AG20443 (cell line): ENCODE results near the gene FERMT1.
"Not testable (repeated sequence)": the region's sequence is repeated elsewhere in the genome, so short reads cannot be mapped to it uniquely, and the experiment has no call there.

Experiments
- DNase-seq: peaks from one replicate; pipeline ENCODE4 v3.0.0; 2012; ENCODE audit warnings: low spot score, mixed read lengths

FERMT1 gene

GRCh38 chr20:6040958-6041807, 81.6 kb downstream of the FERMT1 start:
- no peak for DNase-seq

- no peak for DNase-seq
These were observed 82.3 kb downstream of the FERMT1 start for GRCh38 chr20:6040540-6040939.

- no peak for DNase-seq
These were observed 83.1 kb downstream of the FERMT1 start for GRCh38 chr20:6039766-6040165.

GRCh38 chr20:6038256-6038655, 84.6 kb downstream of the FERMT1 start:
- no peak for DNase-seq

- no peak for DNase-seq
These were observed 85.7 kb downstream of the FERMT1 start for GRCh38 chr20:6037082-6037481.

GRCh38 chr20:6036213-6036612, 86.6 kb downstream of the FERMT1 start:
- DNase-seq = no peak

- no peak for DNase-seq
These were observed 88.5 kb downstream of the FERMT1 start for GRCh38 chr20:6034134-6034969.

GRCh38 chr20:6032907-6033306, 89.9 kb downstream of the FERMT1 start:
- not testable (repeated sequence) for DNase-seq

GRCh38 chr20:6030453-6031080, 92.3 kb downstream of the FERMT1 start:
- DNase-seq = no peak

GRCh38 chr20:6029538-6029937, 93.3 kb downstream of the FERMT1 start:
- peak; percentile 43 for DNase-seq

GRCh38 chr20:6028818-6029217, 94.0 kb downstream of the FERMT1 start:
- DNase-seq = no peak

- DNase-seq = no peak
These were observed 96.8 kb downstream of the FERMT1 start for GRCh38 chr20:6026051-6026450.
